Anterior cingulate cortex (tissue), 58 donors: ENCODE measurements around the gene SPAG17.

Source experiments
- DNase-seq, 58 donors: peaks; one replicate each; lab custom pipeline; 2025; lab: John Stamatoyannopoulos, UW

Gene SPAG17

GRCh38 chr1:118007391-118007790 lies 177.6 kb downstream of the SPAG17 start:
- no peak for DNase-seq

GRCh38 chr1:118004312-118004711 lies 180.7 kb downstream of the SPAG17 start:
- DNase-seq, result no peak

GRCh38 chr1:117985973-117986372 lies 199.1 kb downstream of the SPAG17 start:
- DNase-seq, result no peak

DNA sequence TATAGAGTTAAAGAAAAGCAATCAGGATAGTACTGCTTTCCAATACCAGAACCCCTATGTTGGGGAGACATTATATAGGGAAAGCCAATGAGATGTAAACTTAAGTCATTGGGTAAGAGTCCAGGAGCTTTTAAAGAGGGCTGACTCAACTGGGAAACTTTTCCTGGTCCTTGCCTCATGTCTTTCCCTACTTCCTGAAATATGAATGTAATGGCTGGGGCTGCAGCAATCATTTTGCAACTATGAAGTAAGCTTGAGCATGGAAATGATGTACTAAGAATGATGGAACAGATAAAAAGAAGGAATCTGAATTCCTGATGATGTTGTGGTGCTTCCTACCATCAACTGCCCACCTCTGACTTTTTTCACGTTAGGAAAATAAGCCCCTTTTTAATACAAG lies 199.8 kb downstream of the SPAG17 start:
- DNase-seq, result no peak

DNA sequence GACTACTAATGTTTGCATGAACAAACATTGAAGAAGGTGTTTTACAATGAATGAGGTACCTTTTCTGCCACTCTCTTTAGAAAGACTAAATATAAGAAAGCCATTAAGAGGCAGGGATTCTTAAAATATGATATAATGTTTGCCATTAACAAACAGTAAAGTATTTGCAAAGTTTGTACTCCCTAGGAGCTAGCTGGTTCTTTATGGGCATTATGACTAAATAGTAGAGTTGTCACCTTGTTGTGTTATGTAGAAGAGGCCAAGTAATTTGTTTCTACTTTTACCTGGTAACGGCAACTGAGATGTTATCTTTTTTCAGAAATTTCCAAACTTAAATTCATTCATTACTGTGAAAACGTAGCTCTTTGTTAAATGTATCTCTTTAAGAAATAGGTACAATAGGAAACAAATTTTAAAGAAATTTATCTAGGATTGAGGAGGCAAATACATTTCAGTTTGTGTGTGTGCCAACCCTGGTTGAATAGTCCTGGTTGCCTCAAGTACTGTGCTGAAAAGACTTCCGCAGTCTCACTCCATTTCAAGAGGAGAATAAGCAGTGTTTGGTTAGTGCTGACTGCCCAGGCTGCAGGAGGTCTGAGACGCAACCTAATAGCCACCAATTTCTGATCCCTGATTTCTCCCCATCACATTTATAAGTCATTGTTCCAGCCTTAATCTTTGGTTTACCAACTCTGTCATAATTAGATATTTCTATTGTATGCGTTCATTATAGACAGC lies 203.4 kb downstream of the SPAG17 start:
- DNase-seq, result no peak

DNA sequence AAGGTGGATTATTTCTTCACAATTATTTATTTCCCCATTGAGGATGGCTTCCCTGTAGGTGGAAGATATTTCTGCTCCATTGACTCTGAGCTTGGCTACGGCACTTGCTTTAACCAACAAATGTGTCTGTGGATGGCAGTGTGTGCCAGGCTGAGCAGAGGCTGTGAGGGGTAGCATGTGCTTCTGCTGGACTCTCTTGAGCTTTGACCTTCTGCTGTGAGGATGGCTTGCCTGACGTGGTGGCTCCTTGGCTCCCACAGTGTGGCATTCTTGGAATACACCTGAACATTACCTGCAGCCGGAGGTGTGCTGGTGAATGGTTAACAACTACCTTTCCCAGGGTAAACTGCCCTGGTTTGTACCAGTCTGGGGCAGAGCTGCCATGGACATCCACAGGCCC lies 208.6 kb downstream of the SPAG17 start:
- DNase-seq, result no peak

- DNase-seq, result no peak
Measured at GRCh38 chr1:117971777-117972176, 213.3 kb downstream of the SPAG17 start.

- DNase-seq, result peak in 4 of 58 donors; percentile 1 to 19 (median 12)
Measured at GRCh38 chr1:117970252-117970651, 214.8 kb downstream of the SPAG17 start.

GRCh38 chr1:117967881-117968280 lies 217.1 kb downstream of the SPAG17 start:
- peak in 3 of 58 donors; percentile 1 to 8 (median 3) for DNase-seq

DNA sequence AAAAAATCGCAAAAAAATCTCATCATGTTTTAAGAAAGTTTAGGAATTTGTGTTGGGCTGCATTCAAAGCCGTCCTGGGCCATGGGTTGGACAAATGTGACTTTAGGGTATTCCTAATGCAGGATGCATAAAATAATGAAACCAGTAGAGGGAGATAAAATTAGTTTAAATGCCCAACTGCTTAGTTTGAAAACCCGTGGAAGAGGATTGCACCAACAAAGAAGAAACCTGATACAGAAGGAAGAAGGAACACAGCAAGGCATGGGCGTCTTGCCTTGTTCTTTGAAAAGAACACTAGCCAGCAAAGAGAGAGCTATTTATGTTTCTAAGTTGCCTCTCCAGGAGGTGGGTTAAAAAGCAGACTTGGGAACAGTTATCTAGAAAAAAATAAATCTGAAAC lies 217.6 kb downstream of the SPAG17 start:
- DNase-seq, result peak in 8 of 58 donors; percentile 1 to 46 (median 6)

GRCh38 chr1:117964290-117965038 lies 220.6 kb downstream of the SPAG17 start:
- no peak for DNase-seq

DNA sequence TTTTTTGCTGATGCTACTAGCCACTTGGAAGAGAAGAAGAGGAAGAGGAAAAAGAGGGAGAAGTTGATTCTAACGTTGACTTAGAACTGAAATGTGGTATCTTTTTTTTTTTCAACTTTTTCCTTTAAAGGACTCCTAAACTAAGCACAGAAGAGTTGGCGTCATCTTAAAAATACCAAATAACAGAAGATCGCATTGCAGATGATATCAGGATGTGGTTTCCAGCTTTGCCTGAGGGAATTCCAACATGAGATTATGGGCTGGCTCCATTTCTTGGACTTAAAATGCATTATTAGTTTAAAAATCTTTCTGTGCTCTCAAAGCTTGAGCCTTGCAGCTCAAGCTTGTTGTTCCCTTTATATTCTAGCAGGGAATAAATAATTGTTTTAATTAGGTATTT lies 225.7 kb downstream of the SPAG17 start:
- DNase-seq, result no peak

DNA sequence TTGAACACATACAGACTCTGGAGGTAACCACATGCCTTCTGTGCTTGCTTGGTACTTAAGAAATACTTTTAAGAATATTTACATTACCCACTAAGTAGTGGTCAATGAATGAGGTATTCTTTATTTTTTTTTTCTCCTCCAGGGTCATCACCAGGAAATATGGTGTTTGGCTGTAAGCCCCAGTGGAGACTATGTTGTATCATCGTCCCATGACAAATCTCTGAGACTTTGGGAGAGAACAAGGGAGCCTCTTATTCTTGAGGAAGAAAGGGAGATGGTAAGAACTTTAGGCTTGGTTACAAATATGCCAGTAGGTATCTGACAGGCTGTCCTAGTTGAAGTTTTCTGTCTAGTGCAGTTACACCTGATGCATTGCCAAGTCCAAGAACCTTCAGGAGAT lies 232.6 kb downstream of the SPAG17 start:
- DNase-seq, result no peak

GRCh38 chr1:117942293-117942692 lies 242.7 kb downstream of the SPAG17 start:
- DNase-seq, result no peak

GRCh38 chr1:117933769-117934168 lies 251.3 kb downstream of the SPAG17 start:
- no peak for DNase-seq

DNA sequence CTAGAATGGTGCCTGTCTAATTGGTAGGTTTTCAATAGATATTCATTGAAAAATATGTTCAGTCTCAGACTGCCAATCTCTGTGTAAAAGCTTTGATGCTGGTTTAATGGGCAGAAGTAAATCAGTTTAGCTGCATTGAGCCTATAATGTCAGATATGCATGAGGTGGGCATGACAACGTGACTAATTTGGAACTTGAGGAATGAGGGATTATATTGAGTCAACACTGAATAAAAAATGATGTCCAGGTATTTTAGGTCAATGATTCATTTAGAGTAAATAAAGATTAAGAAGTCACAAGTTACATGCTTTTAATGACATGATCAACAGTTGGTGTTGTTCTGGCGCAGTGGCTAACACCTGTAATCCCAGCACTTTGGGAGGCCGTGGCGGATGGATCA lies 252.5 kb downstream of the SPAG17 start:
- no peak for DNase-seq

GRCh38 chr1:117930484-117930883 lies 254.5 kb downstream of the SPAG17 start:
- DNase-seq, result no peak

DNA sequence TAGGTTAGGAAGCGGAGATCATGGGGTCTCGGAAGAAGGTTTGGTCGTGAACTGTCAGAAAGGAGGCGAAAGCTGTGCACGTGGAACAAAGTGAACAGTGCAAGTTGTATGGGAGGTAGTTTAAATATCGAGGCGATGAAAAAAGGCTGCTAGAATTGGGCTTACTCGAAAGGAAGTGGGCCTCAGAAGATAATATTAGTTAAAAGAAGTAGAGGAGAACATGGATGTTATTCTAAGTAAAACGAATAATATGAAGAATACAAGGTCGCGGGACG lies 254.9 kb downstream of the SPAG17 start:
- DNase-seq, result peak in 1 of 58 donors; percentile 10

DNA sequence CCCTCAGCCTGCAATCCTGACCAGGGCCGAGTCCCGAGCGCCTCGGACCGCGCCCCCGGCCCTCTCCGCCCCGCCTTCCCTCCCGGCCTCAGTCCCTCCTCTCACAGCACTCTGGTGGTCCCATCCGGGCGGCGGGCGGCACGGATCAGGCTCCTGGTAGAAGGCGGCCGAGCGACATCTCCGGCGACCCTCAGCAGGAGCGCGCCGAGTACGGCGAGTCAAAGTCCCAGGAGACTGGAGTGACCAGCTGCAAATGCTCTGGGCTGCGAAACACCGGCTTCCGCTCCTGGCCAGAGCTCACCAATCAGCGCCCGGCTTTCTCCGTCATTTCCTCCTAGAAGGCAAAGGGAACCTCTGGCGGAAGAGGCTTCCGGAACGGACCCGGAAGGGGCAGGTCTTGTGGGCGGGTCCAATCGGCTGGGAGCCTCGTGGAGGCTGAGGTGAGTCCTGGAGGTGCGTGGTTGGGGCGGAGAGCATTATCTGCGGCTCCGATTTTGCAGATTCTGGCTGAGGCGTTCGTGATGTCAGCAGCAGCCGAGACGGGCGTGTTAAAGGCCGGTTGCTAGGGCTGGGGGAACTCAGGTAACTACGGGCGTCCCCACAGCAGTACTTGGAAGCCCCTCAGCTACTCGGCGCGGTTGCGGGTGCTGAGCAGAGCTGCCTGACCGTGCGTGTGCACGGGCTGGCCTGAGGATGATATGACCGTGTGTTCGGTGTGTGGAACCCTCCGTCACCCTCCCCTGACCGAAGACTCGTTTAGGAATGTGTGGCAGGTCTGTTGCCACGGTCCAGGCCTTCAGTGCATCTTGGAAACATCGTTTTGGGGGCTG lies 255.5 kb downstream of the SPAG17 start, which contains the start of the genes GDAP2 and WDR3:
Gene GDAP2 (minus strand): TSS at position 279 of the 830 bp plus-strand sequence. CDS start 9,264 bp downstream, outside the sequence.
Gene WDR3 (plus strand): TSS at position 397 of the 830 bp plus-strand sequence. CDS start 3,581 bp downstream, outside the sequence.
- DNase-seq, result peak; percentile 60 to 99 (median 95)

- DNase-seq, result peak in 48 of 58 donors; percentile 12 to 73 (median 50)
Measured at GRCh38 chr1:117928881-117929342, 256.1 kb downstream of the SPAG17 start.

DNA sequence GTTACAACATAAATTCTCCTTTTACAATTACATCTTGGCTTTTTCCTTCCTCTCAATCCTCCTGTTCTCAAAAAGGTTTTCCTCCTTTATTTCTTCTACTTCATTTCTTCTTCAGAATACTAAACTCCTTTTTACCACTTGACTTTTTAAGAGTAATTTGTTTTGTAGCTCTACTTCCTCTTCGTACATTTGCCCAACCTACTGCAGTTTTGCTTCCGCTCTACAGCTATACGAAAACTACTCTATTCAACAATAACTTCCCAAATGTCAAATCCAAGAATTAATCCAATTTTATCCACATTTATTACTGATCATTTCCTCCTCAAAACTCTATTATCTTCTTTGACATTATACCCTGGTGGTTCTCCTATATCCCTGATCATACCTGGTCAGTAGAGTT lies 259.0 kb downstream of the SPAG17 start:
- DNase-seq, result no peak
